HPDE6-E6E7 (cell line): ENCODE measurements around the gene C1orf167.

Experiments
- DNase-seq: peaks from one replicate; pipeline ENCODE4 v3.0.0; 2011; ENCODE audit warnings: missing footprints; ENCODE audit errors: extremely low spot score

C1orf167 gene, protein sequence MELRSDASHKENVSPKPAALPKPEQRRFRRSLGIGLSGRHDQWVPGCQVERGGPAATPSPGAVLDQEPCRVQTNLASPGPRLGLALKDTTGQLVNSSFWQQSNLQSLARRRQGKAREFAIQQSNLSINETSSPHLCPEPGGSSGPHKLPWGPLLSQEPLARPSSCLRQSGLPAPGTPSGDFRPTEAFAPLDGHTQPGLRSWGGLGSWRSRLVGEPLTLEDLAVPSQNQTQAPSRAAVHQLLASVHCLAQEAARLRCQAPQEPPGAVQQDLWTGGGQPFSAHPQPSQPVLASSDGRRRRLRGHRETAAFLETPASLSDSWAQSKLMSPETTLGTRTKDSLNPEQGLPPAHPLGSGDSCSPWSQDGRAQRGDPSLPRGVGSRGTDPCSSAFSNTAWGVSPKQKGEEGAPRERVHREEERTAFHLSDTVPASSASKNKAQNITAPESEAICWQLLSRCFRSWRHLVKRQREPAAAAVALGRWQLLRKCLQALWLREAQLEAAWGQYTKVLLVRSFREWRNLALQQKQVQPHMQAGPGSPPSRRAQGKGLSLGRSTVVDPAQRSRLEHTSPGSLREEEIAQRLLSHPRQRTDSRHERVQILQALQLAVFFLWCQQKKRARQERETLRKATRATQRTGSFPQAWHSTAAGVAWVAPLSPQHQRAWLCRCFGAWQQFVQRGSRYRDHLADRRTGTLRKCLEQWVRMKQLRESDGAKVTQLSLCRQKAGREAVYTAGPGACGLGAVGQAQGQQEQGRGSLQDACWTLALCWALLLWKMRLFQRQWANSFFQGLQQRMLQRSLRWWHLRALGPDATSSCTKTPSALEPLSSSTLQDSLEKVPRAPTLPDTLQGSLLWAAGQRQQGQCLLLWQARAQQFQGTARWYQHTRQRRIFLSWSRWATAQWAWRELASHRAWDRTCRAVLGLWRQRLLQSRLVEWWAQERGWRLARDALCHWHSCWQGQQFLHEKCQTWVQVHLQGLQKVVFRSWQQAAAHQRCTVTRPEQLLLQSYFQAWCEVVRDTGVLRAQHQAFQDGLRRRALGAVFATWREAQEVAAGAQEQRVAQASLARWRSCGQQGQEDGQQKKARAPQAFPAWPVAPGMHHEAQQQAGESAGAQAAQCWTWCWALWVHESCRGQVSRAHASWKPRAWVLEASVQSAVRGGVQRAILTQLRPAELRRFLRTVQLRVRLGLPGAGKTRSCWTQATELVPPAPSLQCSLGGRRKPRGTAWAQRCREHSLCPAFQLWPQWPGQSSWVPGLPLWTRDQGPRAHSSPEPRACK (N-terminal part only)

DNA sequence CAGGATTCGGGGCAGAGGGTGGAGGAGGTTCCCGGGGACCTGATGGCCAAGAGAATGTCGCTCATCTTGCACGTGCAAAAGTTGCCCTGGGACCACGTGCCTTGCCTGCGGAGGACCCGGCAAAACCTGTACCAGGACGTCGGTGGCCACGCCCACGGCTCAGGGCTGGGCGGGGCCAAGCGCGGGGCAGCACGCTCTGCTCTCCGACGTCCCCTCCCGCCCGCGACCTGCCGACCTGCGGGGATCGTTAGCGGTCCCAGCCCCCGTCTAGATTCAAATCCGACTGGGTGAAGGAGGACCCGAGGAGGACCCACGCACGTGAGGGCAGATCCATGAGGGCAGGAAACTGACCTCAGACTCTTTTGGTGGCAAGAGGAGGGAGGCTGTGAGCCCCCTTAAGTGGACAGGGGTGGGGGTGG lies at the start of gene C1orf167:
C1orf167 (plus strand) TSS at position 206 of the 419 bp plus-strand sequence. CDS start 2,208 bp downstream, outside the sequence.
- no peak for DNase-seq

GRCh38 chr1:11712285-11712684 lies 49.7 kb upstream of the C1orf167 start:
- no peak for DNase-seq

- no peak for DNase-seq
These were observed 48.9 kb upstream of the C1orf167 start for GRCh38 chr1:11713095-11713494.

- DNase-seq = no peak
These were observed 47.0 kb upstream of the C1orf167 start for GRCh38 chr1:11714831-11715575.

- DNase-seq = no peak
These were observed 42.5 kb upstream of the C1orf167 start for GRCh38 chr1:11719313-11720032.

DNA sequence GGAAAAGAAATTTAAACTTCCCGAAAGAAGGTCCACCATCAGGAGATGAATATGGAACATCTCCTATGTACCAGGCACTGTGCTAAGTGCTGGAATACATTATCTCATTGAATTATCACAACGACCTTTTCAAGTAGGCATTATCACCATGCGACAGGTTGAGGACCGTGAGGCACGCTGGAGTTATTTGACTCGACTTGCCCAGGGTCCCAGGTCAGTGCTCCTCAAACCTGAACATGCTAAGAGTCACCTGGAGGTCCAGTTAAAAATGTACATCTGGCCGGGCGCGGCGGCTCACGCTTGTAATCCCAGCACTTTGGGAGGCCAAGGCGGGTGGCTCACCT lies 42.0 kb upstream of the C1orf167 start:
- no peak for DNase-seq

GRCh38 chr1:11720525-11720924 lies 41.5 kb upstream of the C1orf167 start:
- no peak for DNase-seq

- DNase-seq = no peak
These were observed 40.7 kb upstream of the C1orf167 start for GRCh38 chr1:11721311-11721710.

- DNase-seq = no peak
These were observed 39.5 kb upstream of the C1orf167 start for GRCh38 chr1:11722538-11722937.

DNA sequence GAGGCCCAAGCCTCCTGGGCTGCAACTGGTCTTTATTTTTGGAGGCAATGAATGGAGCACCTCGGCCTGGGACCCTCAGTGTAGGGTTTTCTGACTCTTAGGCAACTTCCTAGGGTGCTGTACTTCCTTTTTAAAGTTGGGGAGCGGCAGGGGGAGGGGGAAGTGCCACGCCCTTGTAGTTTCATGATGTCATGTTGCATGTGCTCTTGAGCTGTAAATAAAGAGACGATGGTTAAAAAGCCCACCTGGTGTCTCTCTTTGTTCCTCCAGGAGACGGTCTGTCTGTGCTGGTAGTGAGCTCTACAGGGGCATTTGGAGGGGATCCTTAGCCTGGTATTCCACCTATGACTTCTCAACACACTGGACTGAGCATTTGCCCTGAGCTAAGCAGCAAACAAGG lies 36.4 kb upstream of the C1orf167 start:
- DNase-seq = no peak

DNA sequence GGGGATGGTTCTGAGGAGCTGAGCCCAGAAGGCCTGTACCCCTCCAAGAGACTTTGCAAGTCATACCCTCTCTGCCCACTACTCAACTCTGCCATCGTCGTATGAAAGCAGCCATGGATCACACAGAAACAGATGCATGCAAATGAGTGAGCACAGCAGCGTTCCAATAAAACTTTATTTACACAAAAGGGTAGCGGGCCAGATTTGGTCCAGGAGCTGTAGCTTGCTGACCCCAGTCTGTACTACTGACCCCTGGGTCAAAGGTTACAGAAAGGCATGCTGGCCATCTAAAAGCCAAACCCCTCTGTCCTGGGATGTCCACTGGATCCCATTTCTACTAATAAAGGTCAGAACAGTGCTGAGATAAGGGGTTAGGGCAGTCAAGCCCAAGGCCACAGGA lies 34.9 kb upstream of the C1orf167 start:
- DNase-seq = no peak

- no peak for DNase-seq
These were observed 33.7 kb upstream of the C1orf167 start for GRCh38 chr1:11728126-11728806.

- DNase-seq = no peak
These were observed 32.9 kb upstream of the C1orf167 start for GRCh38 chr1:11729155-11729497.

DNA sequence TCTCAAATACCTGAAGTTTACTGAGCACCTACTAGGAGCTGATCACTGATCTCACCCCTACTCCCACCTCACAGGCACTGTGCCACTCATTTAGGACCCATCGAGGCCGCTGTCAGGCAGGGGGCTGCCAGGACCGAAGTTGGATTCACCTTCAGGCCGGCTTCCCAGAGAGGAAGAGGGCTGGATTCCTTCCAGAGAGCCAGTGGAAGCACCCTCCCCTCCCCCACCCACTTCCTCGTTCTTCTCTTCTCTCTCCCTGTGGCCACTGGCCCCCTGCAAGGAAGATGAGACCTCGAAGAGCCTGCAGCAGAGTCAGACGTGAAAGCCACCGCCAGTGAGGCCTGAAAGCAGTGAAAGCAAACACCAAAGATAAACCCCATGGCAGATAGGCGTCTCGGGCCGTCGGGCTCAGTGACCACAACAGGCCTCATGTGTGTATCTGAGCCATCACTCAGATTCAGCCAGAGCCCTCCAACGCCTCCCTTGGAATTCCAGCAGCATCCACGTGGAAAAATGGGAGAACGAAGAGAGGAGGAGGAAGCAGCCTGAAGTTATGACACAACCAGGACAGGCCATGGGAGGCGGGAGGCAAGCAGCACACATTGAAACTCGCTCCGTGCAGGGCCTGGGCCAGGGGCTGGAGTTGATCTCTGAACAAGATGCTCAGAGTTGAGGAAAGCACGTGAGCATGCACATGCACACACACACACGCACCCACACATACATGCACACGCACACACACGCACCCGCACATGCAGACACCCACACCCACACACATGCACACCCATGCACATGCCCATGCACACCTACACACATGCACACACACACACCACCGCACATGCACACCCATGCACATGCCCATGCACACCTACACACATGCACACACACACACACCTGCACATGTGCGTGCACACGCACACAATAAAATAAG lies 32.2 kb upstream of the C1orf167 start:
- no peak for DNase-seq

DNA sequence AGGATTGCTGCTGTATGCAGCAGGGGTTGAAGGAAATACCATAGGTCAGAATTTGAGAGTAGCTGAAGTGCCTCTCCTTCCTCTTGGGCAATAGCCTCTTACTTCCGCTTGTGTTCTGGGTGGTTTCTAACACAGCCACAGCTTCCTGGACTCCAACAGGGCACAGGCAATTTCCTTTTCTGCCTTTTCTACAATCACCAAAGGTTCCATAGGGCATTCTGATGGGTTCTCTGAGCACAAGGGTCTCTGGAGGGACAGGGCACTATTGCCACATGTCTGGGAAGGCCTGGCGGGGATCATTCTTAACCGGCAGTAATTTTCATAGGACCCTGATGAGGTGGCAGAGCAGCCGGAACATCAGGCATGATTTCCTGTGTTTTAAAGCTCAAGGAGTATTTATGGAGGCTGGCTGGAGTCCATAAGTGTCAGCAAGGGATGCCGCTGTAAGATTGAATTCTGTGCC lies 31.5 kb upstream of the C1orf167 start:
- no peak for DNase-seq

GRCh38 chr1:11731691-11732283 lies 30.2 kb upstream of the C1orf167 start:
- no peak for DNase-seq

DNA sequence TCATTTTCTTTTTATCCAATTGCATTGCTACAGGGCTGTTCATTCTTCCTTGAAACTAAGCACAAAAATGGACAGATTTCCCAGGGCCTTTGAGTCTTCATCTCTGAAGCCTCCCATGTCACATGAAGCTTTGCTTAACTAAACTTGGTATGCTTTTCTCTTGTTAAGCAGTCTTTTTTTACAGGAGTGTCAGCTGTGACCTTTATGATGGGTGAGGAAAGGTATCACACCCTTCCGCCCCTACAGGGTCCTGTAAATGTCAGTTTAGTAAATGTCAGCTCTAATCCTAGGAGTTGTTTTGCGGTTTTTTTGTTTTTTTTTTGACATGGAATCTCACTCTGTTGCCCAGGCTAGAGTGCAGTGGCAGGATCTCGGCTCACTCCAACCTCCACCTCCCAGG lies 28.7 kb upstream of the C1orf167 start:
- no peak for DNase-seq

DNA sequence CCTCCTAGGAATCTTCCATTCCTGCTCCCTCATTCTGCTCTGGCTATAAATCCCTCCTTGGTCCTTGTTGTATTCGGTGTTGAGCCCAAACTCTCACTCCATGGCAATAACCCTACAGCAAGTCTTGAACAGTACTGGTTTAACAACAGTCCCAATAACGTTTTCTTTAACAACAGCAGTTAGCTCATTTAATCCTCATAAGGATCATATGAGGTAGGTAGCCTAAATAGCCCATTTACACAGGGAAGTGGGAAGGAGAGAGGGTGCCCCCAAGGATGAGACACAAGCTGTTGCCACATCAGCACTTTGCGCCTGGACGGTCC lies 26.5 kb upstream of the C1orf167 start:
- no peak for DNase-seq
